Spleen (tissue), 7 donors: ENCODE measurements around the gene CPSF3.

Experiments used
- CTCF ChIP-seq, 11 experiments: fragments of 200-600 bp in 7 of 11; fragments of 450-650 bp in 4 of 11; sonication (generic) in 4 of 11; IDR thresholded peaks in 8 of 11; conservative IDR thresholded peaks in 3 of 11; 1 replicate in 7 of 11; 2 replicates in 4 of 11; pipeline versions ENCODE4 v1.4.0 to v1.8.0; 2016 to 2021; ENCODE audit warnings: antibody characterized with exemption in 11 of 11, inconsistent platforms in 4 of 11, mild to moderate bottlenecking in 1 of 11
- POLR2A ChIP-seq, 3 donors: fragments of 450-650 bp; IDR thresholded peaks; one replicate each; pipeline ENCODE4 v1.5.1; 2017; ENCODE audit warnings: antibody characterized with exemption in 3 of 3, mild to moderate bottlenecking in 1 of 3
- POLR2AphosphoS5 ChIP-seq, 3 donors: sonication (generic); formaldehyde crosslinking; IDR thresholded peaks; one replicate each; pipeline ENCODE4 v1.5.1; 2017; ENCODE audit warnings: antibody characterized with exemption in 3 of 3
- donor health status: DM: no; HTN: no; CAD: no; lungs with moderate emphysema.
- donor health status: DM: no; HTN: no; CAD: no.
- donor health status: DM: no; HTN: no; CAD: no.

DNA sequence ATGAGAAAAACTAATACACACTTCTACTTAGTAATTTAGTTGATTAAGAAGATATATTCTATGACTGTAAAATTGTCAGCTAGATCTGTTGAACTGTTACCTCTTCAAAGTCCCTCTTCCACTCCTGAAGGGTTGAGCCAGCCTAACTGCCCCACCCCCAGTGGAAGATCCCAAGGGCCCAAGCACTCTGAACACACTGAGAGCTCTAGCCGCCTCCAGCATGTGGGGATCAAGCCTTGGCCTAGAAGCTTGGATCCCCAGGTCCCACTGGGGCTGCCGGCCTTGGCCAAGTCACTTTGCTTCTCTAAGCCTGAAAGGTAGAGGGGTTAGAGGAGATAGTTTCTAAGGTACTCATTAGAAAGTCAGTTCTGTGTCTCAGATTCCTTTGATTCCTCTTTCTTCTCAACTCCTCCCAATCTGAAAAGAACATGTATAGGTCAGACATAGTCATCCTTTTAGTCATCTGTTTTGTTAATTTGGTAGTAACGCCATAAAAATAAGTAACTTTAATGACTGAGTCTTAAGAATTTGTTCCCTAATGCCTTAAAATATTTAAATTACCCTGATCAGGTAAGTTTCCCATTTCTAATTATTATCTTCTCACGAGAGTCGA lies 5.6 kb downstream of the CPSF3 start:
- TF ChIP-seq CTCF (IDR thresholded peaks at IDR 0.05 in 8 of 11, conservative IDR thresholded peaks at IDR 0.05 in 3 of 11) (no peak), POLR2AphosphoS5 (IDR thresholded peaks at IDR 0.05) (no peak), POLR2A (IDR thresholded peaks at IDR 0.05) (no peak)
